SK-N-SH treated with all-trans-retinoic acid at 6 μM for 48 hours (cell line): Measurements from ENCODE around the gene DYNC2I2.

Experiments used
- ATAC-seq: fragments of 200-7000 bp; cut with Tn5 transposase; 3 replicates; pipeline ENCODE4 v1.9.1; 2020; ENCODE audit warnings: mild to moderate bottlenecking, moderate library complexity
- ARNTL ChIP-seq: fragments of 450-650 bp; formaldehyde crosslinking; IDR thresholded peaks from 2 replicates; pipeline ENCODE4 v1.5.0; 2020; ENCODE audit warnings: low read depth, mild to moderate bottlenecking, moderate library complexity, borderline replicate concordance
- BACH2 ChIP-seq: fragments of 250-450 bp; sonication (Bioruptor Pico); IDR thresholded peaks from 2 replicates; pipeline ENCODE4 v1.9.0; 2021; ENCODE audit warnings: mild to moderate bottlenecking, borderline replicate concordance
- CSDC2 ChIP-seq: fragments of 250-450 bp; sonication (Bioruptor Pico); IDR thresholded peaks from 2 replicates; pipeline ENCODE4 v1.5.0; 2020; ENCODE audit warnings: mild to moderate bottlenecking, moderate library complexity
- GLIS3 ChIP-seq: fragments of 250-450 bp; sonication (Bioruptor Pico); IDR thresholded peaks from 2 replicates; pipeline ENCODE4 v1.5.0; 2020; ENCODE audit warnings: mild to moderate bottlenecking, moderate library complexity
- OSR1 ChIP-seq: fragments of 250-450 bp; sonication (Bioruptor Pico); IDR thresholded peaks from 2 replicates; pipeline ENCODE4 v1.8.0; 2022; ENCODE audit warnings: moderate library complexity, mild to moderate bottlenecking, inconsistent platforms
- PPARA ChIP-seq: fragments of 250-450 bp; sonication (Bioruptor Pico); IDR thresholded peaks from 2 replicates; pipeline ENCODE4 v1.5.0; 2020; ENCODE audit warnings: mild to moderate bottlenecking, borderline replicate concordance
- RARB ChIP-seq: fragments of 250-450 bp; sonication (Bioruptor Pico); IDR thresholded peaks from 2 replicates; pipeline ENCODE4 v1.8.0; 2021; ENCODE audit warnings: mild to moderate bottlenecking, moderate library complexity
- SNAI2 ChIP-seq: fragments of 250-450 bp; sonication (Bioruptor Pico); IDR thresholded peaks from 2 replicates; pipeline ENCODE4 v1.5.0; 2020; ENCODE audit warnings: mild to moderate bottlenecking, moderate library complexity
- TCF4 ChIP-seq: fragments of 250-450 bp; sonication (Bioruptor Pico); IDR thresholded peaks from 2 replicates; pipeline ENCODE4 v1.8.0; 2021; ENCODE audit warnings: mild to moderate bottlenecking, moderate library complexity, borderline replicate concordance
- TOX ChIP-seq: fragments of 250-450 bp; sonication (Bioruptor Pico); IDR thresholded peaks from 2 replicates; pipeline ENCODE4 v1.8.0; 2021; ENCODE audit warnings: mild to moderate bottlenecking, moderate library complexity, borderline replicate concordance
- ZC3H10 ChIP-seq: fragments of 250-450 bp; sonication (Bioruptor Pico); IDR thresholded peaks from 2 replicates; pipeline ENCODE4 v1.5.1; 2021; ENCODE audit warnings: mild to moderate bottlenecking, moderate library complexity
- ZFP3 ChIP-seq: fragments of 250-450 bp; sonication (Bioruptor Pico); IDR thresholded peaks from 2 replicates; pipeline ENCODE4 v1.5.0; 2020; ENCODE audit warnings: mild to moderate bottlenecking, moderate library complexity
- ZFP30 ChIP-seq: fragments of 450-650 bp; formaldehyde crosslinking; IDR thresholded peaks from 2 replicates; pipeline ENCODE4 v1.5.0; 2022; ENCODE audit warnings: mild to moderate bottlenecking, moderate library complexity
- ZNF565 ChIP-seq: fragments of 450-650 bp; formaldehyde crosslinking; conservative IDR thresholded peaks from 2 replicates; pipeline ENCODE4 v1.5.0; 2020; ENCODE audit warnings: low read depth, mild to moderate bottlenecking, moderate library complexity
- ZNF70 ChIP-seq: fragments of 450-650 bp; formaldehyde crosslinking; IDR thresholded peaks from 2 replicates; pipeline ENCODE4 v1.5.0; 2020; ENCODE audit warnings: mild to moderate bottlenecking, moderate library complexity
- ZNF8 ChIP-seq: fragments of 450-650 bp; formaldehyde crosslinking; IDR thresholded peaks from 2 replicates; pipeline ENCODE4 v1.5.0; 2020; ENCODE audit warnings: mild to moderate bottlenecking, moderate library complexity
- TF ChIP-seq, protein P1 (sequence below): fragments of 250-450 bp; sonication (Bioruptor Pico); IDR thresholded peaks from 2 replicates; pipeline ENCODE4 v1.8.0; 2021; ENCODE audit warnings: low read depth, mild to moderate bottlenecking, moderate library complexity, borderline replicate concordance
- TF ChIP-seq, protein P2 (sequence below): fragments of 250-450 bp; sonication (Bioruptor Pico); IDR thresholded peaks from 2 replicates; pipeline ENCODE4 v1.5.1; 2020; ENCODE audit warnings: low read depth, mild to moderate bottlenecking, moderate library complexity
- TF ChIP-seq, protein P3 (sequence below): fragments of 250-450 bp; sonication (Bioruptor Pico); IDR thresholded peaks from 2 replicates; pipeline ENCODE4 v1.8.0; 2020; ENCODE audit warnings: mild to moderate bottlenecking, moderate library complexity, borderline replicate concordance
- TF ChIP-seq, protein P4 (sequence below): fragments of 250-450 bp; sonication (Bioruptor Pico); IDR thresholded peaks from 2 replicates; pipeline ENCODE4 v1.5.1; 2021; ENCODE audit warnings: mild to moderate bottlenecking, moderate library complexity
- TF ChIP-seq, protein P5 (sequence below): fragments of 250-450 bp; sonication (Bioruptor Pico); IDR thresholded peaks from 2 replicates; pipeline ENCODE4 v1.5.0; 2020; ENCODE audit warnings: mild to moderate bottlenecking, moderate library complexity

The DYNC2I2 gene

DNA sequence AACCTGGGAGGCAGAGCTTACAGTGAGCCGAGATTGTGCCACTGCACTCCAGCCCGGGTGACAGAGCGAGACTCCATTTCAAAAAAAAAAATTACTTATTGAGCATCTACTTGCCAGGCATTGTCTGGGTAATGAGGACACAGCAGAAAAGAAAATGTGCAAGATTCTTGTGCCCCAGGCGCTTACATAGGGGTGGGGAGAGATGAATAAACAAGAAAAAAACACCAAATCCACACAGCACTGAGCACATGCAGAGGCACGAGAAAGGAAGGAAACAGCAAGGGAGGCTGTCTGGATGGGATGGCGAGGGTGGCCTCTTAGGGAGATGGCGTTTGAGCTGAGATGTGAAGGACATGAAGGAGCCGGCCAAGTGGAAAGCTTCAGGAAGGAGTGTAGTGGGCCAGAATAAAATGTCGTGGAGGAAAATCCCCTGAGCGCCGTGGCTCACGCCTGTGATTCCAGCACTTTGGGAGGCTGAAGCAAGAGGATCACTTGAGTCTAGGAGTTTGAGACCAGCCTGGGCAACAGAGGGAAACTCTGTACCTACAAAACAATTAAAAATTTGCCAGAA, 13.9 kb downstream of the DYNC2I2 start (continued):
- no peak for TF ChIP-seq ZNF8
- no peak for TF ChIP-seq ARNTL (CRISPR knock-in tag)
- TF ChIP-seq BACH2 (CRISPR knock-in tag): no peak

DNA sequence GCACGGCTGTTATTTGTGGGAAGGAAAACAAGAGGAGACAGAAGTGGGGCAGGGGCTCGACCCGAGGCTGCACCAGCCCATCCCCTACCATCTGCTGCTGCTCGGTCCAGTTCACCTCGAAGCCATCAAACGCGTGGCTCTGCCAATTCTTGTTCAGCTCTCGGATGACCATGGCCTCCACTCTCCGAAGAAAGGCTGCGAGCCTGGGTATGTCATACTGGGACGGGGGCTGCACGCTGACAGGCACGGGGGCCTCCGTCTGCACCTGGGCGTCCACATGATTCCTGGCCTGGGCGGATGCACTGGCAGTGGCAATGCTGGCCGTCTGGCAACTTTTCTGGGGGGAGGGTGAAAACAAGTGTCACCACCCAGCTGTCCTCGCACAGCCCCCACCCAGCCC, 16.0 kb downstream of the DYNC2I2 start:
- TF ChIP-seq PPARA (CRISPR knock-in tag) (no peak), BACH2 (CRISPR knock-in tag) (no peak), GLIS3 (no peak), ZNF8 (no peak), RARB (CRISPR knock-in tag) (no peak), TOX (no peak), ZFP30 (CRISPR knock-in tag) (no peak), SNAI2 (CRISPR knock-in tag) (no peak), CSDC2 (CRISPR knock-in tag) (no peak), OSR1 (CRISPR knock-in tag) (no peak)
- TF ChIP-seq, protein P1, sequence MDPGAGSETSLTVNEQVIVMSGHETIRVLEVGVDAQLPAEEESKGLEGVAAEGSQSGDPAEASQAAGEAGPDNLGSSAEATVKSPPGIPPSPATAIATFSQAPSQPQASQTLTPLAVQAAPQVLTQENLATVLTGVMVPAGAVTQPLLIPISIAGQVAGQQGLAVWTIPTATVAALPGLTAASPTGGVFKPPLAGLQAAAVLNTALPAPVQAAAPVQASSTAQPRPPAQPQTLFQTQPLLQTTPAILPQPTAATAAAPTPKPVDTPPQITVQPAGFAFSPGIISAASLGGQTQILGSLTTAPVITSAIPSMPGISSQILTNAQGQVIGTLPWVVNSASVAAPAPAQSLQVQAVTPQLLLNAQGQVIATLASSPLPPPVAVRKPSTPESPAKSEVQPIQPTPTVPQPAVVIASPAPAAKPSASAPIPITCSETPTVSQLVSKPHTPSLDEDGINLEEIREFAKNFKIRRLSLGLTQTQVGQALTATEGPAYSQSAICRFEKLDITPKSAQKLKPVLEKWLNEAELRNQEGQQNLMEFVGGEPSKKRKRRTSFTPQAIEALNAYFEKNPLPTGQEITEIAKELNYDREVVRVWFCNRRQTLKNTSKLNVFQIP (CRISPR knock-in tag): no peak
- TF ChIP-seq, protein P2, sequence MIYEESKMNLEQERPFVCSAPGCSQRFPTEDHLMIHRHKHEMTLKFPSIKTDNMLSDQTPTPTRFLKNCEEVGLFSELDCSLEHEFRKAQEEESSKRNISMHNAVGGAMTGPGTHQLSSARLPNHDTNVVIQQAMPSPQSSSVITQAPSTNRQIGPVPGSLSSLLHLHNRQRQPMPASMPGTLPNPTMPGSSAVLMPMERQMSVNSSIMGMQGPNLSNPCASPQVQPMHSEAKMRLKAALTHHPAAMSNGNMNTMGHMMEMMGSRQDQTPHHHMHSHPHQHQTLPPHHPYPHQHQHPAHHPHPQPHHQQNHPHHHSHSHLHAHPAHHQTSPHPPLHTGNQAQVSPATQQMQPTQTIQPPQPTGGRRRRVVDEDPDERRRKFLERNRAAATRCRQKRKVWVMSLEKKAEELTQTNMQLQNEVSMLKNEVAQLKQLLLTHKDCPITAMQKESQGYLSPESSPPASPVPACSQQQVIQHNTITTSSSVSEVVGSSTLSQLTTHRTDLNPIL (CRISPR knock-in tag): no peak
- TF ChIP-seq, all 23 proteins: peak for 0
- no peak for ATAC-seq

DNA sequence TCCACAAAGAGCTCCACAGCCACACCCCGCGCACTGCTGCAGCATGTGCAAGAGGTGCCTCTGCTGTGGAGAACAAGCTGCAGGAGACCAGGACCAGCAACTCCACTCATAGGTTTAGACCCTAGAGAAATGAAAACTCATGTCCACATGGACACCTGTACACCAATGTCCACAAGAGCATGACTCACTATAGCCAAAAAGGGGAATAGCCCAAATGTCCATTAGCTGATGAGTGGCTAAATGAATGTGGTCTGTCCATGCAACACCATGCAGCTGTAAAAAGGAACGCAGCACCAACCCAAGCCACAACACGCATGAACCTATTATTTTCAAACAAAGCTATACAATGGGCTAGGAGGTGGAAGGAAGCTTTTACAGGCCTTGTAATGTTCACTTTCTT, 18.1 kb downstream of the DYNC2I2 start:
- no peak for ATAC-seq
- TF ChIP-seq ZFP3: no peak
- no peak for TF ChIP-seq RARB (CRISPR knock-in tag)
- TF ChIP-seq ZC3H10 (CRISPR knock-in tag): no peak
- TF ChIP-seq ZNF70 (CRISPR knock-in tag): no peak
- TF ChIP-seq SNAI2 (CRISPR knock-in tag): no peak
- TF ChIP-seq ZNF565 (CRISPR knock-in tag): no peak
- TF ChIP-seq, protein P2 (CRISPR knock-in tag): no peak
- TF ChIP-seq, protein P3, sequence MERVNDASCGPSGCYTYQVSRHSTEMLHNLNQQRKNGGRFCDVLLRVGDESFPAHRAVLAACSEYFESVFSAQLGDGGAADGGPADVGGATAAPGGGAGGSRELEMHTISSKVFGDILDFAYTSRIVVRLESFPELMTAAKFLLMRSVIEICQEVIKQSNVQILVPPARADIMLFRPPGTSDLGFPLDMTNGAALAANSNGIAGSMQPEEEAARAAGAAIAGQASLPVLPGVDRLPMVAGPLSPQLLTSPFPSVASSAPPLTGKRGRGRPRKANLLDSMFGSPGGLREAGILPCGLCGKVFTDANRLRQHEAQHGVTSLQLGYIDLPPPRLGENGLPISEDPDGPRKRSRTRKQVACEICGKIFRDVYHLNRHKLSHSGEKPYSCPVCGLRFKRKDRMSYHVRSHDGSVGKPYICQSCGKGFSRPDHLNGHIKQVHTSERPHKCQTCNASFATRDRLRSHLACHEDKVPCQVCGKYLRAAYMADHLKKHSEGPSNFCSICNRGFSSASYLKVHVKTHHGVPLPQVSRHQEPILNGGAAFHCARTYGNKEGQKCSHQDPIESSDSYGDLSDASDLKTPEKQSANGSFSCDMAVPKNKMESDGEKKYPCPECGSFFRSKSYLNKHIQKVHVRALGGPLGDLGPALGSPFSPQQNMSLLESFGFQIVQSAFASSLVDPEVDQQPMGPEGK: no peak
- TF ChIP-seq TCF4 (CRISPR knock-in tag): no peak
- no peak for TF ChIP-seq TOX
- no peak for TF ChIP-seq ZNF8
- TF ChIP-seq, protein P4, sequence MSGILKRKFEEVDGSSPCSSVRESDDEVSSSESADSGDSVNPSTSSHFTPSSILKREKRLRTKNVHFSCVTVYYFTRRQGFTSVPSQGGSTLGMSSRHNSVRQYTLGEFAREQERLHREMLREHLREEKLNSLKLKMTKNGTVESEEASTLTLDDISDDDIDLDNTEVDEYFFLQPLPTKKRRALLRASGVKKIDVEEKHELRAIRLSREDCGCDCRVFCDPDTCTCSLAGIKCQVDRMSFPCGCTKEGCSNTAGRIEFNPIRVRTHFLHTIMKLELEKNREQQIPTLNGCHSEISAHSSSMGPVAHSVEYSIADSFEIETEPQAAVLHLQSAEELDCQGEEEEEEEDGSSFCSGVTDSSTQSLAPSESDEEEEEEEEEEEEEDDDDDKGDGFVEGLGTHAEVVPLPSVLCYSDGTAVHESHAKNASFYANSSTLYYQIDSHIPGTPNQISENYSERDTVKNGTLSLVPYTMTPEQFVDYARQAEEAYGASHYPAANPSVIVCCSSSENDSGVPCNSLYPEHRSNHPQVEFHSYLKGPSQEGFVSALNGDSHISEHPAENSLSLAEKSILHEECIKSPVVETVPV (CRISPR knock-in tag): no peak
- no peak for TF ChIP-seq ZFP30 (CRISPR knock-in tag)
- no peak for TF ChIP-seq CSDC2 (CRISPR knock-in tag)
- TF ChIP-seq, protein P5, sequence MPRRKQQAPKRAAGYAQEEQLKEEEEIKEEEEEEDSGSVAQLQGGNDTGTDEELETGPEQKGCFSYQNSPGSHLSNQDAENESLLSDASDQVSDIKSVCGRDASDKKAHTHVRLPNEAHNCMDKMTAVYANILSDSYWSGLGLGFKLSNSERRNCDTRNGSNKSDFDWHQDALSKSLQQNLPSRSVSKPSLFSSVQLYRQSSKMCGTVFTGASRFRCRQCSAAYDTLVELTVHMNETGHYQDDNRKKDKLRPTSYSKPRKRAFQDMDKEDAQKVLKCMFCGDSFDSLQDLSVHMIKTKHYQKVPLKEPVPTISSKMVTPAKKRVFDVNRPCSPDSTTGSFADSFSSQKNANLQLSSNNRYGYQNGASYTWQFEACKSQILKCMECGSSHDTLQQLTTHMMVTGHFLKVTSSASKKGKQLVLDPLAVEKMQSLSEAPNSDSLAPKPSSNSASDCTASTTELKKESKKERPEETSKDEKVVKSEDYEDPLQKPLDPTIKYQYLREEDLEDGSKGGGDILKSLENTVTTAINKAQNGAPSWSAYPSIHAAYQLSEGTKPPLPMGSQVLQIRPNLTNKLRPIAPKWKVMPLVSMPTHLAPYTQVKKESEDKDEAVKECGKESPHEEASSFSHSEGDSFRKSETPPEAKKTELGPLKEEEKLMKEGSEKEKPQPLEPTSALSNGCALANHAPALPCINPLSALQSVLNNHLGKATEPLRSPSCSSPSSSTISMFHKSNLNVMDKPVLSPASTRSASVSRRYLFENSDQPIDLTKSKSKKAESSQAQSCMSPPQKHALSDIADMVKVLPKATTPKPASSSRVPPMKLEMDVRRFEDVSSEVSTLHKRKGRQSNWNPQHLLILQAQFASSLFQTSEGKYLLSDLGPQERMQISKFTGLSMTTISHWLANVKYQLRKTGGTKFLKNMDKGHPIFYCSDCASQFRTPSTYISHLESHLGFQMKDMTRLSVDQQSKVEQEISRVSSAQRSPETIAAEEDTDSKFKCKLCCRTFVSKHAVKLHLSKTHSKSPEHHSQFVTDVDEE: no peak
- TF ChIP-seq ARNTL (CRISPR knock-in tag): no peak
- TF ChIP-seq, protein P1 (CRISPR knock-in tag): no peak
